Smooth muscle cell (in vitro differentiated cells): ENCODE measurements around the gene MEI4. TPM values are rescaled to one million over a fixed set of nuclear protein-coding genes. Genes with fewer than 3 reads are reported as not detected.

Source experiments
- DNase-seq: peaks from one replicate; lab custom pipeline; 2025; ENCODE audit not compliant: unreplicated experiment; lab: John Stamatoyannopoulos, UW
- H2AFZ ChIP-seq: fragments of 200-600 bp; sonication (generic); 2 replicates; pipeline ENCODE4 v1.6.0; 2016; ENCODE audit warnings: antibody characterized with exemption, low read depth, mild to moderate bottlenecking
- H3F3A ChIP-seq: fragments of 200-600 bp; sonication (generic); 2 replicates; pipeline ENCODE4 v1.6.0; 2017; ENCODE audit warnings: antibody characterized with exemption, low read depth
- H3K27ac ChIP-seq: fragments of 200-600 bp; sonication (generic); 2 replicates; pipeline ENCODE4 v1.5.1; 2016; ENCODE audit warnings: low read depth, mild to moderate bottlenecking
- H3K27me3 ChIP-seq: fragments of 200-600 bp; sonication (generic); 2 replicates; pipeline ENCODE4 v1.6.1; 2016; ENCODE audit warnings: low read depth, mild to moderate bottlenecking
- H3K36me3 ChIP-seq: fragments of 200-600 bp; sonication (generic); 2 replicates; pipeline ENCODE4 v1.5.1; 2016; ENCODE audit warnings: low read depth
- H3K4me1 ChIP-seq: fragments of 200-600 bp; sonication (generic); 2 replicates; pipeline ENCODE4 v1.5.1; 2016; ENCODE audit warnings: low read depth
- H3K4me2 ChIP-seq: fragments of 200-600 bp; sonication (generic); 2 replicates; pipeline ENCODE4 v1.6.0; 2016; ENCODE audit warnings: mild to moderate bottlenecking
- H3K4me3 ChIP-seq: fragments of 200-600 bp; sonication (generic); 2 replicates; pipeline ENCODE4 v1.5.1; 2016; ENCODE audit warnings: mild to moderate bottlenecking
- H3K79me2 ChIP-seq: fragments of 200-600 bp; sonication (generic); 2 replicates; pipeline ENCODE4 v1.6.0; 2016; ENCODE audit warnings: low read depth, mild to moderate bottlenecking
- H3K9ac ChIP-seq: fragments of 200-600 bp; sonication (generic); 2 replicates; pipeline ENCODE4 v1.6.0; 2016; ENCODE audit warnings: low read depth
- H3K9me3 ChIP-seq: fragments of 200-600 bp; sonication (generic); replicated peaks from 2 replicates; pipeline ENCODE4 v1.5.1; 2016; ENCODE audit warnings: low read depth
- H4K20me1 ChIP-seq: fragments of 200-600 bp; sonication (generic); 2 replicates; pipeline ENCODE4 v1.6.0; 2016; ENCODE audit warnings: low read depth
- CTCF ChIP-seq: fragments of 200-600 bp; sonication (generic); IDR thresholded peaks from 2 replicates; pipeline ENCODE4 v1.5.1; 2017; ENCODE audit warnings: borderline replicate concordance, mild to moderate bottlenecking, antibody characterized with exemption; ENCODE audit not compliant: insufficient read depth, poor library complexity, severe bottlenecking
- WGBS: methylation state at CpG from one replicate; pipeline ENCODE4 v1.1.7; 2016; ENCODE audit warnings: low lambda C conversion rate; 5-methylcytosine and 5-hydroxymethylcytosine counted together
- polyA plus RNA-seq: library from polyadenylated mRNA; unstranded; fragments of >200 nt; fragmentation: Nextera tagmentation; extraction: Ambion mirVana; gene quantifications from 2 replicates; pipeline ENCODE4 v1.2.1, GENCODE V29; 2016
- total RNA-seq: library from RNA; depleted of rRNA; stranded (reverse); fragments of >200 nt; gene quantifications from 2 replicates; pipeline ENCODE4 v1.2.3, GENCODE V29; 2014

MEI4 gene
- total and polyA plus RNA-seq, 2 experiments from 2014 or later, result 0.27 TPM; not detected in 1

- Histone ChIP-seq H3K4me2 (no peak overlapping the region), H3K27me3 (no peaks in the 10 kb centered on the region), H2AFZ (no peak overlapping the region), H4K20me1 (no peaks in the 10 kb centered on the region), H3K9ac (no peak overlapping the region), H3K36me3 (no peaks in the 10 kb centered on the region), H3K9me3 (no peaks in the 10 kb centered on the region), H3F3A (no peaks in the 10 kb centered on the region), H3K27ac (no peak overlapping the region), H3K4me3 (no peak overlapping the region), H3K4me1 (no peaks in the 10 kb centered on the region), H3K79me2 (no peaks in the 10 kb centered on the region)
- TF ChIP-seq CTCF, result no peak
- WGBS, result 76% methylated on average over 2 of the region's 2 CpGs
- DNase-seq, result no peak
These were observed 33.7 kb upstream of the MEI4 start for GRCh38 chr6:77619114-77619513.

GRCh38 chr6:77620278-77620882 lies 32.5 kb upstream of the MEI4 start:
- H3K27me3 ChIP-seq, result no peaks in the 10 kb centered on the region
- H3K9ac ChIP-seq, result no peak overlapping the region
- H3K4me3 ChIP-seq, result no peak overlapping the region
- no peaks in the 10 kb centered on the region for H3K9me3 ChIP-seq
- peak; percentile 48 for TF ChIP-seq CTCF
- H4K20me1 ChIP-seq, result no peaks in the 10 kb centered on the region
- no peaks in the 10 kb centered on the region for H3F3A ChIP-seq
- H3K27ac ChIP-seq, result no peak overlapping the region
- no peaks in the 10 kb centered on the region for H3K36me3 ChIP-seq
- no peaks in the 10 kb centered on the region for H3K79me2 ChIP-seq
- 90% methylated on average over 1 of the region's 1 CpG for WGBS
- no peak overlapping the region for H2AFZ ChIP-seq
- no peak overlapping the region for H3K4me2 ChIP-seq
- no peaks in the 10 kb centered on the region for H3K4me1 ChIP-seq
- no peak for DNase-seq

GRCh38 chr6:77624515-77624914 lies 28.3 kb upstream of the MEI4 start:
- TF ChIP-seq CTCF, result no peak
- H3K27me3 ChIP-seq, result no peaks in the 10 kb centered on the region
- H3K4me3 ChIP-seq, result no peak overlapping the region
- H3K9ac ChIP-seq, result no peak overlapping the region
- WGBS, result 61% methylated on average over 5 of the region's 5 CpGs
- no peak for DNase-seq
- H2AFZ ChIP-seq, result no peak overlapping the region
- no peak overlapping the region for H3K27ac ChIP-seq
- H3K9me3 ChIP-seq, result no peaks in the 10 kb centered on the region
- H3K79me2 ChIP-seq, result no peaks in the 10 kb centered on the region
- no peaks in the 10 kb centered on the region for H3F3A ChIP-seq
- no peaks in the 10 kb centered on the region for H3K36me3 ChIP-seq
- no peaks in the 10 kb centered on the region for H3K4me1 ChIP-seq
- H4K20me1 ChIP-seq, result no peaks in the 10 kb centered on the region
- H3K4me2 ChIP-seq, result no peak overlapping the region

GRCh38 chr6:77626426-77626825 lies 26.4 kb upstream of the MEI4 start:
- Histone ChIP-seq H3K4me2 (no peak overlapping the region), H3K9me3 (no peaks in the 10 kb centered on the region), H3K4me1 (no peaks in the 10 kb centered on the region), H3K36me3 (no peaks in the 10 kb centered on the region), H2AFZ (no peak overlapping the region), H3K4me3 (no peak overlapping the region), H3K27ac (no peak overlapping the region), H3K9ac (no peak overlapping the region), H3F3A (no peaks in the 10 kb centered on the region), H3K79me2 (no peaks in the 10 kb centered on the region), H4K20me1 (no peaks in the 10 kb centered on the region), H3K27me3 (no peaks in the 10 kb centered on the region)
- TF ChIP-seq CTCF, result no peak
- WGBS, result 89% methylated on average over 1 of the region's 1 CpG
- DNase-seq, result no peak
